ENCODE measurements around the gene VIT.

Gene VIT

GRCh38 chr2:36792951-36793350 lies 96.4 kb downstream of the VIT start:
- no peak for TF ChIP-seq CTCF (IDR thresholded peaks at IDR 0.05; ENCODE audit: low read depth, low read length)
- no peak overlapping the region for H3K4me3 ChIP-seq (replicated peaks in 1 of 2; ENCODE audit: low read depth in 2 of 2, low read length in 2 of 2)
- DNase-seq (ENCODE audit: low read depth in 2 of 2), result no peak

GRCh38 chr2:36797324-36798070 lies 101.0 kb downstream of the VIT start:
- no peak for TF ChIP-seq CTCF (IDR thresholded peaks at IDR 0.05; ENCODE audit: low read depth, low read length)
- peak in 1 of 2 donors; percentile 7 for DNase-seq (ENCODE audit: low read depth in 2 of 2)
- H3K4me3 ChIP-seq (replicated peaks in 1 of 2; ENCODE audit: low read depth in 2 of 2, low read length in 2 of 2), result no peak overlapping the region

GRCh38 chr2:36798724-36799123 lies 102.2 kb downstream of the VIT start:
- no peak for DNase-seq (ENCODE audit: low read depth in 2 of 2)
- no peak overlapping the region for H3K4me3 ChIP-seq (replicated peaks in 1 of 2; ENCODE audit: low read depth in 2 of 2, low read length in 2 of 2)
- no peak for TF ChIP-seq CTCF (IDR thresholded peaks at IDR 0.05; ENCODE audit: low read depth, low read length)

GRCh38 chr2:36800381-36800780 lies 103.9 kb downstream of the VIT start:
- no peak for DNase-seq (ENCODE audit: low read depth in 2 of 2)
- no peak for TF ChIP-seq CTCF (IDR thresholded peaks at IDR 0.05; ENCODE audit: low read depth, low read length)

GRCh38 chr2:36801088-36801487 lies 104.6 kb downstream of the VIT start:
- TF ChIP-seq CTCF (IDR thresholded peaks at IDR 0.05; ENCODE audit: low read depth, low read length), result no peak
- DNase-seq (ENCODE audit: low read depth in 2 of 2), result no peak
- no peak overlapping the region for H3K4me3 ChIP-seq (replicated peaks in 1 of 2; ENCODE audit: low read depth in 2 of 2, low read length in 2 of 2)

More at GRCh38 chr2:36800381-36800780, 103.9 kb downstream of the VIT start:
- H3K4me3 ChIP-seq (replicated peaks in 1 of 2; ENCODE audit: low read depth in 2 of 2, low read length in 2 of 2), result no peak overlapping the region

GRCh38 chr2:36802952-36803351 lies 106.4 kb downstream of the VIT start:
- H3K4me3 ChIP-seq (replicated peaks in 1 of 2; ENCODE audit: low read depth in 2 of 2, low read length in 2 of 2), result no peak overlapping the region
- DNase-seq (ENCODE audit: low read depth in 2 of 2), result no peak
- TF ChIP-seq CTCF (IDR thresholded peaks at IDR 0.05; ENCODE audit: low read depth, low read length), result no peak
